Activated CD4-positive, alpha-beta T cell treated with anti-CD3 and anti-CD28 coated beads, Interleukin-2, Interleukin-6, amounts not matched to agents 100 ng/mL and 50 ng/mL, durations not matched to agents 16 hours and 8 hours (primary cell): ENCODE data around the gene ATG7.
"Not testable (repeated sequence)": the region's sequence is repeated elsewhere in the genome, so short reads cannot be mapped to it uniquely, and the experiment has no call there.

Experiments used
- DNase-seq: peaks from one replicate; pipeline ENCODE4 v3.0.0-alpha.2; 2020

Gene ATG7

GRCh38 chr3:11392014-11392859 lies 120.0 kb downstream of the ATG7 start:
- DNase-seq: no peak

GRCh38 chr3:11392860-11393114 lies 120.6 kb downstream of the ATG7 start:
- DNase-seq: no peak

GRCh38 chr3:11393401-11393800 lies 121.2 kb downstream of the ATG7 start:
- DNase-seq: no peak

GRCh38 chr3:11394392-11394791 lies 122.2 kb downstream of the ATG7 start:
- DNase-seq: no peak

GRCh38 chr3:11400213-11400612 lies 128.0 kb downstream of the ATG7 start:
- DNase-seq: no peak

GRCh38 chr3:11401434-11401833 lies 129.2 kb downstream of the ATG7 start:
- no peak for DNase-seq

- no peak for DNase-seq
Measured at GRCh38 chr3:11405323-11405722, 133.1 kb downstream of the ATG7 start.

GRCh38 chr3:11407644-11408043 lies 135.4 kb downstream of the ATG7 start:
- DNase-seq: no peak

- DNase-seq: not testable (repeated sequence)
Measured at GRCh38 chr3:11408324-11408859, 136.2 kb downstream of the ATG7 start.

GRCh38 chr3:11410564-11410963 lies 138.4 kb downstream of the ATG7 start:
- no peak for DNase-seq

GRCh38 chr3:11411956-11412355 lies 139.8 kb downstream of the ATG7 start:
- DNase-seq: no peak

- no peak for DNase-seq
Measured at GRCh38 chr3:11413071-11413470, 140.9 kb downstream of the ATG7 start.

- no peak for DNase-seq
Measured at GRCh38 chr3:11415099-11415498, 142.9 kb downstream of the ATG7 start.

- no peak for DNase-seq
Measured at GRCh38 chr3:11420066-11420465, 147.9 kb downstream of the ATG7 start.

GRCh38 chr3:11422291-11422690 lies 150.1 kb downstream of the ATG7 start:
- no peak for DNase-seq

- no peak for DNase-seq
Measured at GRCh38 chr3:11423868-11424267, 151.7 kb downstream of the ATG7 start.

GRCh38 chr3:11424277-11424676 lies 152.1 kb downstream of the ATG7 start:
- DNase-seq: no peak

- DNase-seq: no peak
Measured at GRCh38 chr3:11430207-11430606, 158.0 kb downstream of the ATG7 start.

GRCh38 chr3:11430624-11431023 lies 158.4 kb downstream of the ATG7 start:
- DNase-seq: no peak

GRCh38 chr3:11431319-11431718 lies 159.1 kb downstream of the ATG7 start:
- DNase-seq: no peak

- no peak for DNase-seq
Measured at GRCh38 chr3:11434017-11434526, 161.9 kb downstream of the ATG7 start.

GRCh38 chr3:11434563-11435096 lies 162.4 kb downstream of the ATG7 start:
- no peak for DNase-seq

GRCh38 chr3:11435440-11436165 lies 163.4 kb downstream of the ATG7 start:
- DNase-seq: no peak

GRCh38 chr3:11436775-11437174 lies 164.6 kb downstream of the ATG7 start:
- DNase-seq: no peak
